Adipocyte (in vitro differentiated cells): ENCODE data around the gene SLC25A47.
A peak's percentile ranks its signal among the peaks of the same experiment; 100 is the strongest.
"Not testable (repeated sequence)": the region's sequence is repeated elsewhere in the genome, so short reads cannot be mapped to it uniquely, and the experiment has no call there.

Experiments
- DNase-seq: peaks from one replicate; pipeline ENCODE4 v3.0.0-alpha.2; 2015; ENCODE audit warnings: low read depth
- H3K27me3 ChIP-seq: replicated peaks from 2 replicates; pipeline ENCODE4 v1.7.0; 2013; ENCODE audit warnings: mild to moderate bottlenecking, low read length, moderate library complexity; ENCODE audit not compliant: control insufficient read depth, insufficient read depth
- H3K36me3 ChIP-seq: 2 replicates; pipeline ENCODE4 v1.7.0; 2013; ENCODE audit warnings: low read length, mild to moderate bottlenecking, moderate library complexity; ENCODE audit not compliant: control insufficient read depth, insufficient read depth, severe bottlenecking
- H3K4me1 ChIP-seq: 2 replicates; pipeline ENCODE4 v1.7.0; 2013; ENCODE audit warnings: mild to moderate bottlenecking, low read length, moderate library complexity; ENCODE audit not compliant: control insufficient read depth, insufficient read depth
- H3K4me3 ChIP-seq: 2 replicates; pipeline ENCODE4 v1.7.0; 2013; ENCODE audit warnings: mild to moderate bottlenecking, low read length, moderate library complexity
- H3K9ac ChIP-seq: 2 replicates; pipeline ENCODE4 v1.7.0; 2013; ENCODE audit warnings: mild to moderate bottlenecking, low read length, moderate library complexity
- H3K9me3 ChIP-seq: 2 replicates; pipeline ENCODE4 v1.7.0; 2013; ENCODE audit warnings: mild to moderate bottlenecking, low read length, moderate library complexity; ENCODE audit not compliant: control insufficient read depth

Gene SLC25A47

GRCh38 chr14:100307766-100308426 lies 15.2 kb upstream of the SLC25A47 start:
- H3K36me3 ChIP-seq = no peaks in the 10 kb centered on the region
- peaks cover 9% of the 10 kb centered on the region for H3K27me3 ChIP-seq
- H3K4me1 ChIP-seq = peaks cover 8% of the 10 kb centered on the region
- peak overlapping the region; percentile 91 for H3K4me3 ChIP-seq
- peak overlapping the region; percentile 93 for H3K9ac ChIP-seq
- no peaks in the 10 kb centered on the region for H3K9me3 ChIP-seq
- DNase-seq = no peak

DNA sequence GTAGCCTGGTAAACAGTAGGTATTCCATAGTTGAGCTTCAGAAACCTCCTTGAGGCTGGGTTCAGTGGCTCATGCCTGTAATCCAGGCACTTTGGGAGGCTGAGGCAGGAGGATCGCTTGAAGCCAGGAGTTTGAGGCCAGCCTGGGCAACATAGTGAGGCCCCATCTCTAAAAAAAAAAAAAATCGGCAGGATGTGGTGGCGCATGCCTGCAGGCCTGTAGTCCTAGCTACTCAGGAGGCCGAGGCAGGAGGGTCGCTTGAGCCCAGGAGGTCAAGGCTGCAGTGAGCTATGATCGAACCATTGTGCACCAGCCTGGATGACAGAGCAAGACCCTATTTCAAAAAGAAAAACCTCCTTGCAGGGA lies 14.7 kb upstream of the SLC25A47 start:
- H3K4me3 ChIP-seq, H3K36me3 ChIP-seq, DNase-seq, H3K9ac ChIP-seq, H3K9me3 ChIP-seq, H3K27me3 ChIP-seq, H3K4me1 ChIP-seq: not testable (repeated sequence)

DNA sequence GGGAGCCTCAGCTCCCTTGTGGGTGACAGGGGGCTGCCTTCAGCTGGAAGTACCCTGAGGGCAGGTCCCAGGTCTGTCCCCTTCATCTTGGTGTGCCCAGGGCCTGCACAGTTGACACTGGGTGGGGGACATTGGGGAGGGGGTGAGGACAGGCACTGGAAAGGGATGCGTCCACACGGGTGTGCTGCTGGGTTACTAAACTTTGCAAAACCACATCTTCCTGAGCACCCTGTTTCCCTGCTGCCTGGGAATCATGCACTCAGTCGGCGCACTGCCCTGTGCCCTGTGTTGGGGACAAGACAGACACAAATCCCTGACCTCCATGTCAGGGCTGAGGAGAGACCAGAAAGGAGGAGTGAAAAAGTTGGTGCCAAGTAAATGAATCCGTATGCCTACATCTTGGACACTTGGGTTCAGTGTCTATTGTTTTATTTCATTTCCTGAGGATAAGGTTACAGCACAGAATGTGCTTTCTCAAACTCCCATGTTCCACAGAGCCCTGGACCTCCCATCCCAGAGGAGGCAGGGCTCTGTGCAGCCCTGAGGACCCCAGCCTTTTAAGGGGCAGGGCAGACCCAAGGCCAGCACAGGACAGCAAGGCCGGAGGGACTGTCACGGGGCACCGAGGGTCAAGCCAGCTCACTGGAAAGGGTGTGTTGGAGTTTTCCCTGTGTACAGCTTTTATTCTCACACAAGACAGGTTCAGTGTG lies 14.0 kb upstream of the SLC25A47 start:
- H3K36me3 ChIP-seq = no peaks in the 10 kb centered on the region
- no peak overlapping the region for H3K4me3 ChIP-seq
- H3K27me3 ChIP-seq = peaks cover 9% of the 10 kb centered on the region
- peak; percentile 9 for DNase-seq
- peaks cover 8% of the 10 kb centered on the region for H3K4me1 ChIP-seq
- no peaks in the 10 kb centered on the region for H3K9me3 ChIP-seq
- no peak overlapping the region for H3K9ac ChIP-seq

- not testable (repeated sequence) for H3K4me1 ChIP-seq, H3K36me3 ChIP-seq, H3K9ac ChIP-seq, H3K4me3 ChIP-seq, H3K27me3 ChIP-seq, DNase-seq, H3K9me3 ChIP-seq
These were observed 10.8 kb upstream of the SLC25A47 start for GRCh38 chr14:100312110-100312876.

- no peak overlapping the region for H3K9ac ChIP-seq
- H3K9me3 ChIP-seq = no peaks in the 10 kb centered on the region
- no peaks in the 10 kb centered on the region for H3K36me3 ChIP-seq
- peaks cover 9% of the 10 kb centered on the region for H3K27me3 ChIP-seq
- H3K4me1 ChIP-seq = peaks cover 3% of the 10 kb centered on the region
- H3K4me3 ChIP-seq = no peak overlapping the region
- no peak for DNase-seq
These were observed 10.2 kb upstream of the SLC25A47 start for GRCh38 chr14:100312877-100313400.

DNA sequence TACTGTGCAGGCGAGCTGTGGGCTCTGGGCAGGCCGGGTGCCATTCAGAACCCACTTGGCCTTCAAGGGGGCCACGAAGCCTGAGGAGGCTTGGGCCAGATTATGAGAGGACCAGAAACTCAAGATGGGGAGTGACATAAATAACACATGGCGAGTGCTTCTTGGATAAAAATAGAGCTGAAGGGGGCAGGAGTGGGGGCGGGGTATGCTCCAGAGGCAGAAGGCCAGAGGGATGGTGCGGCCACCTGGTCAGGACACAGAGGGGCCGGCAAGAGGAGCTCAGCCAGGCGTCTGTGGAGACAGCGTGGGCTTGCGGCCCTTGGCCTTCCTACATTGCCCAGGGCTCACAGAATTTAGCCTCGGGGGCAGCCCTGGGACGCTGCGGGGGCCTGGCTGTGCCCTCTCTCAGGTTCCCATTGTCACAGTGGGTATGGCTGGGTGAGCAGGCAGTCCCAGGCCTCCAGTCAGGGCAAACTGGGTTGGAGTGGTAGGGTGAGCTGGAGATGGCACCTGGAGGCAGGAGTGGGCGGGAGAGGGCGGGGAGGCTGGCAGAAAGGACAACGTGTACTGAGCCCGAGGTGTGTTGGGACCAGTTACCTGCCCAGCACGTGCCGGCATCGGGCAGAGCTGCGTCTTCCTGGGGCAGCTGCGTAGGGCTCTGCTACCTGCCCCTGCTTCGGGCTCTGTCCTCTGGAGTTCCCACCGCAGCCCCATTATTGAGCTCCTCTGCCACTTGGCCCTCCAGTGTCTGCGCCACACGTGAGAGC lies 9.5 kb upstream of the SLC25A47 start:
- H3K4me1 ChIP-seq = peaks cover 7% of the 10 kb centered on the region
- H3K9me3 ChIP-seq = no peaks in the 10 kb centered on the region
- H3K36me3 ChIP-seq = no peaks in the 10 kb centered on the region
- peaks cover 9% of the 10 kb centered on the region for H3K27me3 ChIP-seq
- no peak for DNase-seq
- H3K4me3 ChIP-seq = no peak overlapping the region
- H3K9ac ChIP-seq = no peak overlapping the region

DNA sequence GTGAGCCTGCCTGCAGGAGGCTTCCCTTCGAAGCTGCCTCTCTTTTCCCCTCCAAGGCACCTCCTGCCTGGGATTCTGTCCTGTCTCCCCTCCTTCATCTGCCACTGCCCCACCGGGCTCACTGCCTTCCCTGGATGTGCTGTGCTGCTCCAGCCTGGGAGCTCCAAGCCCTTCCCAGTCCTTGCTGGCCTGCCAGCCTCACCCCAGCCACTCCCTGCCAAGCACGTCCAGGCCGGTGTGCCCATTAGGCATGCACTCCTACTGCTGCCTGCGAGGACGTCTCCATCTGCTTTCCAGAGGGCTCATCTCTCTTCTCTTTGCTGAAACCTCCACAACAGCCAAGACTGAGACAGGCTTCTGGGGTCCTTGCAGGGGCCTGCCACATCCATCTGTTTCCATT lies 8.4 kb upstream of the SLC25A47 start:
- H3K4me3 ChIP-seq = no peak overlapping the region
- peaks cover 7% of the 10 kb centered on the region for H3K4me1 ChIP-seq
- no peak overlapping the region for H3K9ac ChIP-seq
- DNase-seq = no peak
- H3K36me3 ChIP-seq = no peaks in the 10 kb centered on the region
- peaks cover 9% of the 10 kb centered on the region for H3K27me3 ChIP-seq
- no peaks in the 10 kb centered on the region for H3K9me3 ChIP-seq

GRCh38 chr14:100317389-100317788 lies 5.8 kb upstream of the SLC25A47 start:
- no peaks in the 10 kb centered on the region for H3K36me3 ChIP-seq
- H3K27me3 ChIP-seq = peaks cover 4% of the 10 kb centered on the region

DNA sequence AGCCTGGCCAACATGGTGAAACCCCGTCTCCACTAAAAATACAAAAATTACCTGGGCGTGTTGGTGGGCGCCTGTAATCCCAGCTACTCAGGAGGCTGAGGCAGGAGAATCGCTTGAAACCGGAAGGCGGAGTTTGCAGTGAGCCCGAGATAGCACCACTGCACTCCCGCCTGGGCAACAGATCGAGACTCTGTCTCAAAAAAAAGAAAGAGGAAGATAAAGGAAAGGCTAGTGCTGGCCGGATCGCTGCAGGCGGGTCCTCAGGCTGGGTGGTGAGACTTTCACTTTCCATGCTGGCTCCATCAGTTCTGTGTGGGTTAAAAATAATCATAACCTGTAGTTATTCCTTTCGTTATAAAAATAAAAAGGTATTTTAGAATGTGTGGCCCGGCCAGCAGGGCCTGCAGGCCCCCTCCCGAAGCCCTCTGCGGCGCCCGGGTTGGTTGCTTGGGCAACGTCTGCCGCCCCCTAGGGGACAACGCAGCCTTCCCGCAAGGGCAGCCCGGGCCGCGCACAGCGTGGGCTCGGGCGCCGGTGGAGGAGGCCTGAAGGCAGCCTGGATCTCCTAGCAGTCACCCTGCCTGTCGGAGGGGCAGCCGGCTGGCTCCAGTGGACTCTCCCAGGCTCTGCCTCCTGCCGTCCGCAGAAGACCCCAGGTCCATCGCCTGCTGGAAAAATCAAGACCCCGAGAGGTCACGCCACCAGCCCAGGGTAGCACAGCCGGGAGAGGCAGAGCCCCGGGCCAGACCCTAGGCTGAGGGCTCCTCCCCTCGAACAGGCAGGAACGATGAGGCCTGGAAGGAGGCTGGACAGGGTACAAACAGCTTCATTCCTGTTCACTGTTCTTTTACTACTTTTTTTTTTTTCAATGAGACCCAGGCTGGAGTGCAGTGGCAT lies 5.0 kb upstream of the SLC25A47 start:
- Histone ChIP-seq H3K4me3 (peak overlapping the region; percentile 73), H3K9ac (peak overlapping the region; percentile 83), H3K36me3 (no peaks in the 10 kb centered on the region), H3K9me3 (no peaks in the 10 kb centered on the region), H3K27me3 (no peaks in the 10 kb centered on the region), H3K4me1 (peaks cover 7% of the 10 kb centered on the region)
- peak; percentile 43 for DNase-seq

More at GRCh38 chr14:100317389-100317788, 5.8 kb upstream of the SLC25A47 start:
- Histone ChIP-seq H3K9ac (peak overlapping the region; percentile 83), H3K4me3 (no peak overlapping the region), H3K4me1 (peaks cover 7% of the 10 kb centered on the region), H3K9me3 (no peaks in the 10 kb centered on the region)
- DNase-seq = no peak

DNA sequence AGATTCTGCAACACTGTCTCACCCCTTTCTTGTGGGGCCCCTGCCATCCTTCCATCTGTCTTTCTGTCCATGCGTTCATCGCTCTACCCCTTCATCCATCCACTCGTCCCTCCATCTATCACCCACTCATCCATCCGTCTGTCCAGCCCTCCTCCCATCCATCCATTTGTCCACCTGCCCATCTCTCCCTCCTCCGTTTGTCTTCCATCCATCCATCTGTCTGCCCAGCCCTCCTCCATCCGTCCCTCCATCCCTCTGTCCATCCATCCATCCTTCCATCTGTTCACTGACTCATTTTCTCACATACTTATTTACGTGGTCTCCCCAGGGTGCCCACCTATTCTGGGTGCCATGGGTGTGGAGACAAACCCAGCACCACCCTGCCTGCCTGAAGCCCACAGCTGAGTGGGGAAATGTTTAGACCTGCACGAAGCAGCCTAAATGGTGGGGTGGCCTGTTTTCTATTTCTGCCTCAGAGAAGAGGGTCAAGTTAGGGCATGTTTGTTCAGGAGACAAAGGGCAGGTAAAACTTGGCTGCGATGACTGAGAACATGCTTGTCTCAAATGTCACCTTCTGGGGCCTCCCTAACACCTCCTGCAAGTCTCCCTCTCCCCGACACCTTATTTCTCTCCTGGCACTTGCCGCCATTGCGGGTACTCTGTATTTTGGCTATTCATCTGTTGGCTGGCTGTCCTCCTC lies 2.8 kb upstream of the SLC25A47 start:
- DNase-seq = no peak
- Histone ChIP-seq H3K4me3 (no peak overlapping the region), H3K27me3 (no peaks in the 10 kb centered on the region), H3K36me3 (no peaks in the 10 kb centered on the region), H3K4me1 (peaks cover 7% of the 10 kb centered on the region), H3K9ac (no peak overlapping the region), H3K9me3 (no peaks in the 10 kb centered on the region)
